Calu3 (cell line): Measurements from ENCODE around the gene SEPTIN11. TPM values are rescaled to one million over a fixed set of nuclear protein-coding genes. Genes with fewer than 3 reads are reported as not detected.
"Not testable (repeated sequence)": the region's sequence is repeated elsewhere in the genome, so short reads cannot be mapped to it uniquely, and the experiment has no call there.

ENCODE experiments used
- BruUV-seq: library from RNA; stranded (reverse); fragments of 400-500 nt; replicated peaks from 2 replicates; lab custom pipeline; 2021; lab: Mats Ljungman, UMichigan
- CTCF ChIA-PET: fragments of 300-600 bp; sonication (Branson Sonifier 250); formaldehyde crosslinking; loops from one replicate; lab custom pipeline; 2022; ENCODE audit warnings: antibody characterized with exemption; lab: Charles Lee
- DNase-seq: peaks from one replicate; pipeline ENCODE4 v3.0.0; 2022
- H3K27ac Mint-ChIP-seq: one replicate; pipeline ENCODE4 v1.8.0; 2022; ENCODE audit warnings: mixed read lengths; ENCODE audit not compliant: unreplicated experiment
- H3K27me3 Mint-ChIP-seq: one replicate; pipeline ENCODE4 v1.8.0; 2022; ENCODE audit warnings: mixed read lengths; ENCODE audit not compliant: unreplicated experiment
- H3K36me3 Mint-ChIP-seq: one replicate; pipeline ENCODE4 v1.8.0; 2022; ENCODE audit warnings: mild to moderate bottlenecking, moderate library complexity, mixed read lengths; ENCODE audit not compliant: insufficient read depth, unreplicated experiment
- H3K4me1 Mint-ChIP-seq: one replicate; pipeline ENCODE4 v1.8.0; 2022; ENCODE audit warnings: mild to moderate bottlenecking, low read depth, mixed read lengths; ENCODE audit not compliant: unreplicated experiment
- H3K4me3 Mint-ChIP-seq: one replicate; pipeline ENCODE4 v1.8.0; 2022; ENCODE audit warnings: mild to moderate bottlenecking, low read depth, moderate library complexity, mixed read lengths; ENCODE audit not compliant: unreplicated experiment
- H3K9me3 Mint-ChIP-seq: one replicate; pipeline ENCODE4 v1.8.0; 2022; ENCODE audit warnings: low read depth, mixed read lengths; ENCODE audit not compliant: unreplicated experiment
- intact Hi-C: fragments of 100-400 bp; cut with micrococcal nuclease; formaldehyde crosslinking; loops from one replicate; pipeline ENCODE4 v1.10.0; 2022; ENCODE audit not compliant: unreplicated experiment
- total RNA-seq: library from RNA; stranded (reverse); gene quantifications from 2 replicates; pipeline ENCODE4 v1.2.3, GENCODE V29; 2022
- TF ChIP-seq, protein P1 (sequence below): fragments of 200-600 bp; IDR thresholded peaks from one replicate; pipeline ENCODE4 v1.8.0; 2022; ENCODE audit warnings: antibody characterized with exemption; ENCODE audit not compliant: unreplicated experiment

The SEPTIN11 gene
- total RNA-seq, 1 experiment from 2014 or later, result 56.2 TPM

DNA sequence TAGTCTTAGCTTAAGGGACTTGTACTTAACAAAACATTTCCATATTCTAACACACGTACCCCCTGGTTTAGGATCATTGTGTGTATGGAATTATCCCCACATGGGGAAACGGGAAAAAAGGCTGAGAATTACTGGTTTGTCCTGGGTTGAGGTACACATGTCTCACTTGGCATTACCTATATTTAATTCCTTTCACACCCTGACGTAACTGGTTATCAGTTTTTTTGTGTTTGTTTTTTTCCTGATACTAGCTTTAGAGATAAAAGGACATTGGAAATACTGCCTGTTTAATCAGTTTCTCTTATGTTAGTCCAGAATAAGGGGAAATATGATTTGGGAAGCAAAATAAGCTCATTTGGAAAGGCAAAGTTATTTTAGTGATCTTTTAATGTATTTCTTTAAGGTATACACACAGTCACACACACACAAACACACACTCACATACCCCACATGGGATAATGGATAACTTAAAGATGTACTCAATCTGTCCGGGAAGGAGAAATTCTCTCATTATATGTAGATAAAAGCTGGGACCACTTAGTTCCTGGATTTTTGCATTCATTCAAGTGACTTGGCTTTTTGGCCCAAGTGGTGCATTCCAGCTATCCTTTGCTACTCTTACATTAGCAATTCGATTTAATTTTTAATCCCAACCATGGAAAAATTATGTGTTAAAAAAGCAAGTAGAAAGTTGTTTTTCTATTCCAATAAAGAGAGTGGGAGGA, 13.0 kb downstream of the SEPTIN11 start:
- H3K4me1 Mint-ChIP-seq, result peaks cover 13% of the 10 kb centered on the region
- TF ChIP-seq, protein P1, sequence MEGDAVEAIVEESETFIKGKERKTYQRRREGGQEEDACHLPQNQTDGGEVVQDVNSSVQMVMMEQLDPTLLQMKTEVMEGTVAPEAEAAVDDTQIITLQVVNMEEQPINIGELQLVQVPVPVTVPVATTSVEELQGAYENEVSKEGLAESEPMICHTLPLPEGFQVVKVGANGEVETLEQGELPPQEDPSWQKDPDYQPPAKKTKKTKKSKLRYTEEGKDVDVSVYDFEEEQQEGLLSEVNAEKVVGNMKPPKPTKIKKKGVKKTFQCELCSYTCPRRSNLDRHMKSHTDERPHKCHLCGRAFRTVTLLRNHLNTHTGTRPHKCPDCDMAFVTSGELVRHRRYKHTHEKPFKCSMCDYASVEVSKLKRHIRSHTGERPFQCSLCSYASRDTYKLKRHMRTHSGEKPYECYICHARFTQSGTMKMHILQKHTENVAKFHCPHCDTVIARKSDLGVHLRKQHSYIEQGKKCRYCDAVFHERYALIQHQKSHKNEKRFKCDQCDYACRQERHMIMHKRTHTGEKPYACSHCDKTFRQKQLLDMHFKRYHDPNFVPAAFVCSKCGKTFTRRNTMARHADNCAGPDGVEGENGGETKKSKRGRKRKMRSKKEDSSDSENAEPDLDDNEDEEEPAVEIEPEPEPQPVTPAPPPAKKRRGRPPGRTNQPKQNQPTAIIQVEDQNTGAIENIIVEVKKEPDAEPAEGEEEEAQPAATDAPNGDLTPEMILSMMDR, result no peak
- no peak overlapping the region for H3K4me3 Mint-ChIP-seq
- H3K27ac Mint-ChIP-seq, result no peak overlapping the region
- peaks cover 7% of the 10 kb centered on the region for H3K36me3 Mint-ChIP-seq
- CTCF ChIA-PET, result no interaction called here
- H3K9me3 Mint-ChIP-seq, result peaks cover 2% of the 10 kb centered on the region
- intact Hi-C loops, result no loop called here
- BruUV-seq, result no TSS peak
- no peaks in the 10 kb centered on the region for H3K27me3 Mint-ChIP-seq
- DNase-seq, result no peak

DNA sequence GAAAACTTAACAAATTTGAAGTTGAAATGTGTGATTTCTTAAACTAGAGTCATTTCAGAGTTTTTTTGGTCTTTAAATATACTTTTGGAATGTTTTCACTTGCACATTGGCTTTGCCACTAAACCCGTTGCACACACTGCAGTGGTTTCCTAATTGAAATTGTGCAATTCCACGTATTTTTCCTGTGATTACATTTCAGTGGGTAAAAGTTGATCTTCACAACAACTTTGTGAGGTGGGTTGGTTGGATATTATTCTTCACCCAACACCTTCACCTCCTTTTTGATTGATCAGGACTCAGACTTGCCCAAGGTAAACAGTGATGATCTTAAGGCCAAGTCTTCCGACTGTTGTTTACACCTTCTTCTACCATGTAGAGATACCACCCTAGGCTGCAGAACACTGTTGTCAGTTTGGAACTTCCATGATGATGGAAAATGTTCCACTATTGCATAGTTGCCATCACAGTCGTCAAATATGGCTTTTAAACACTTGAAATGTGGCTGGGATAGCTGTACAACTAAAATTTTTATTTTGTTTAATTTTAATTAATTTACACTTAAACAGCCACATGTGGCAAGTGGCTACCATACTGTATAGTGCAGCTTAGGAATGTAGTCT, 13.7 kb downstream of the SEPTIN11 start:
- no TSS peak for BruUV-seq
- H3K36me3 Mint-ChIP-seq, result peaks cover 7% of the 10 kb centered on the region
- CTCF ChIA-PET, result no interaction called here
- no peak overlapping the region for H3K27ac Mint-ChIP-seq
- TF ChIP-seq, protein P1, result no peak
- H3K4me1 Mint-ChIP-seq, result peaks cover 9% of the 10 kb centered on the region
- H3K27me3 Mint-ChIP-seq, result no peaks in the 10 kb centered on the region
- peaks cover 2% of the 10 kb centered on the region for H3K9me3 Mint-ChIP-seq
- no peak overlapping the region for H3K4me3 Mint-ChIP-seq
- DNase-seq, result no peak
- intact Hi-C loops, result no loop called here

DNA sequence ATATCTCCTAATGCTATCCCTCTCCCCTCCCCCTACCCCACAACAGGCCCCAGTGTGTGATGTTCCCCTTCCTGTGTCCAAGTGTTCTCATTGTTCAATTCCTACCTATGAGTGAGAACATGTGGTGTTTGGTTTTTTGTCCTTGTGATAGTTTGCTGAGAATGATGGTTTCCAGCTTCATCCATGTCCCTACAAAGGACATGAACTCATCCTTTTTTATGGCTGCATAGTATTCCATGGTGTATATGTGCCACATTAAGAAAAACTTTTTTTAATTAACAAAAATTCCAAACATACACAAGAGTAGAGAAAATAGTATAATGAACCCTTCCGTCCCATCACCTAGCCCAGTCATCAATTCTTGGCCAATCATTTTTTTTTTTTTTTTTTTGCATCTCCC, 14.4 kb downstream of the SEPTIN11 start:
- H3K27me3 Mint-ChIP-seq, BruUV-seq, H3K9me3 Mint-ChIP-seq, DNase-seq, intact Hi-C loops, H3K4me3 Mint-ChIP-seq, H3K27ac Mint-ChIP-seq, H3K36me3 Mint-ChIP-seq, H3K4me1 Mint-ChIP-seq, CTCF ChIA-PET: not testable (repeated sequence)

DNA sequence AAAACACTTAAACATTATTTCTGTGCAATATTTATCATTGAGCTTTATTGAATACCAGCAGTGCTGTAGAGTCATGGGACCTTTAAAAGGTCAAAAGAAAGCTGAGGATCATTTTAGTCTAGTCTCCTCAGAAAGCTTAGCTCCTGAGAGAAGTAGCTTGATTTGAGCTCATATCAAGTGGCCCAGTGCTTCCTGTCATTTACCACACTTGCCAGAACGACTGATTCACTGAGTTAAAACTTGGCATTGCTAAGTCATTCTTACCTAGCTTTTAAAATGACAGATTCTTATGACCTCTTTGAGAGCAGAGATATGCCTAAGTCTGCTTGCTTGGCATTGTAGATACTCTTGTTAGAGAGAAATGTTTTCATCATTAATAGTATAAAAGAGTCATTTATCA, 15.2 kb downstream of the SEPTIN11 start:
- no peak overlapping the region for H3K27ac Mint-ChIP-seq
- BruUV-seq, result no TSS peak
- H3K27me3 Mint-ChIP-seq, result no peaks in the 10 kb centered on the region
- CTCF ChIA-PET, result no interaction called here
- no peak overlapping the region for H3K4me3 Mint-ChIP-seq
- peaks cover 7% of the 10 kb centered on the region for H3K36me3 Mint-ChIP-seq
- TF ChIP-seq, protein P1, result no peak
- intact Hi-C loops, result no loop called here
- H3K9me3 Mint-ChIP-seq, result peaks cover 2% of the 10 kb centered on the region
- peaks cover 9% of the 10 kb centered on the region for H3K4me1 Mint-ChIP-seq
- no peak for DNase-seq
